Spleen (tissue), 11 donors: Measurements from ENCODE around the gene RBM34. TPM values are rescaled to one million over a fixed set of nuclear protein-coding genes. Genes with fewer than 3 reads are reported as not detected.

Experiments
- DNase-seq: peaks from one replicate; pipeline ENCODE4 v3.0.0-alpha.2; 2020
- H3K27ac ChIP-seq, 8 donors: fragments of 200-600 bp; sonication (generic) in 7 of 8; 1 replicate in 4 of 8; 2 replicates in 4 of 8; pipeline versions ENCODE4 v1.5.0 to v1.8.0; 2016 to 2021; ENCODE audit warnings: inconsistent platforms in 4 of 8, mild to moderate bottlenecking in 4 of 8, moderate library complexity in 1 of 8
- H3K27me3 ChIP-seq, 7 donors: fragments of 200-600 bp; sonication (generic) in 6 of 7; replicated peaks in 1 of 7; 1 replicate in 4 of 7; 2 replicates in 3 of 7; pipeline versions ENCODE4 v1.5.0 to v1.8.0; 2016 to 2021; ENCODE audit warnings: inconsistent platforms in 3 of 7, mild to moderate bottlenecking in 1 of 7
- H3K36me3 ChIP-seq, 6 donors: fragments of 200-600 bp; sonication (generic) in 5 of 6; 1 replicate in 4 of 6; 2 replicates in 2 of 6; pipeline versions ENCODE4 v1.5.0 to v1.8.0; 2016 to 2021; ENCODE audit warnings: inconsistent platforms in 2 of 6
- H3K4me1 ChIP-seq, 6 donors: fragments of 200-600 bp; sonication (generic) in 5 of 6; 1 replicate in 3 of 6; 2 replicates in 3 of 6; pipeline versions ENCODE4 v1.5.0 to v1.8.0; 2016 to 2021; ENCODE audit warnings: inconsistent platforms in 3 of 6
- H3K4me3 ChIP-seq, 8 donors: fragments of 200-600 bp; sonication (generic) in 7 of 8; 1 replicate in 4 of 8; 2 replicates in 4 of 8; pipeline versions ENCODE4 v1.5.0 to v1.8.0; 2016 to 2021; ENCODE audit warnings: inconsistent platforms in 4 of 8, mild to moderate bottlenecking in 4 of 8, moderate library complexity in 2 of 8
- H3K9me3 ChIP-seq, 8 donors: fragments of 200-600 bp; sonication (generic) in 7 of 8; 1 replicate in 4 of 8; 2 replicates in 4 of 8; pipeline versions ENCODE4 v1.5.0 to v1.8.0; 2016 to 2021; ENCODE audit warnings: inconsistent platforms in 4 of 8
- CTCF ChIP-seq, 11 experiments: fragments of 200-600 bp in 7 of 11; fragments of 450-650 bp in 4 of 11; sonication (generic) in 4 of 11; IDR thresholded peaks in 8 of 11; conservative IDR thresholded peaks in 3 of 11; 1 replicate in 7 of 11; 2 replicates in 4 of 11; pipeline versions ENCODE4 v1.4.0 to v1.8.0; 2016 to 2021; ENCODE audit warnings: antibody characterized with exemption in 11 of 11, inconsistent platforms in 4 of 11, mild to moderate bottlenecking in 1 of 11
- POLR2A ChIP-seq, 3 donors: fragments of 450-650 bp; IDR thresholded peaks; one replicate each; pipeline ENCODE4 v1.5.1; 2017; ENCODE audit warnings: antibody characterized with exemption in 3 of 3, mild to moderate bottlenecking in 1 of 3
- POLR2AphosphoS5 ChIP-seq, 3 donors: sonication (generic); formaldehyde crosslinking; IDR thresholded peaks; one replicate each; pipeline ENCODE4 v1.5.1; 2017; ENCODE audit warnings: antibody characterized with exemption in 3 of 3
- WGBS, 5 donors: extraction: QIAGEN DNeasy Blood & Tissue Kit in 3 of 5; methylation state at CpG; one replicate each; pipeline versions ENCODE4 v1.1.5 to v1.1.7; 2013 to 2018; 5-methylcytosine and 5-hydroxymethylcytosine counted together
- intact Hi-C: fragments of 100-400 bp; cut with DNase I; formaldehyde crosslinking; loops from one replicate; pipeline ENCODE4 v1.15.0; 2023; ENCODE audit warnings: low total_unique reads
- polyA plus RNA-seq, 3 donors: library from polyadenylated mRNA; stranded (reverse); fragments of 200-250 nt; gene quantifications; one replicate each; pipeline ENCODE4 v1.2.1, GENCODE V29; 2013
- total RNA-seq, 7 donors: library from RNA; depleted of rRNA in 3 of 7; stranded (reverse); fragments of >200 nt in 3 of 7; fragmentation: NEBNext Ultra II Directional in 4 of 7; extraction: Animal tissue kit (Norgen Biotek cat#: 25700) in 4 of 7; gene quantifications; one replicate each; pipeline versions ENCODE4 v1.1.0 to v1.2.1, GENCODE V29; 2016 to 2021
- donor health status: healthy with polysubstance abuse.
- donor health status: DM: no; HTN: no; CAD: no; lungs with moderate emphysema.
- donor health status: DM: no; HTN: no; CAD: no.
- donor health status: Bipolar disorder and iron deficiency.
- donor health status: healthy.
- donor health status: DM: no; HTN: no; CAD: no.
- donor health status: DM: yes; HTN: yes; CAD: no.

Gene RBM34
- total and polyA plus RNA-seq, 10 donors = 24.7 to 107 (median 55.5) TPM

- Histone ChIP-seq H3K4me1 (peaks cover 0 to 11% (median 0%) of the 10 kb centered on the region in 6 donors), H3K36me3 (peaks cover 0 to 100% (median 79%) of the 10 kb centered on the region in 6 donors), H3K4me3 (no peak overlapping the region), H3K9me3 (no peaks in the 10 kb centered on the region), H3K27ac (no peak overlapping the region), H3K27me3 (no peaks in the 10 kb centered on the region)
- intact Hi-C loops = no loop called here
- WGBS, 5 donors = 89 to 99% (median 90%) methylated on average over 6 of the region's 6 CpGs
- no peak for DNase-seq
- TF ChIP-seq POLR2A (IDR thresholded peaks at IDR 0.05) (no peak), POLR2AphosphoS5 (IDR thresholded peaks at IDR 0.05) (no peak), CTCF (IDR thresholded peaks at IDR 0.05 in 8 of 11, conservative IDR thresholded peaks at IDR 0.05 in 3 of 11) (no peak)
These were observed 15.4 kb downstream of the RBM34 start for GRCh38 chr1:235145639-235146038.

DNA sequence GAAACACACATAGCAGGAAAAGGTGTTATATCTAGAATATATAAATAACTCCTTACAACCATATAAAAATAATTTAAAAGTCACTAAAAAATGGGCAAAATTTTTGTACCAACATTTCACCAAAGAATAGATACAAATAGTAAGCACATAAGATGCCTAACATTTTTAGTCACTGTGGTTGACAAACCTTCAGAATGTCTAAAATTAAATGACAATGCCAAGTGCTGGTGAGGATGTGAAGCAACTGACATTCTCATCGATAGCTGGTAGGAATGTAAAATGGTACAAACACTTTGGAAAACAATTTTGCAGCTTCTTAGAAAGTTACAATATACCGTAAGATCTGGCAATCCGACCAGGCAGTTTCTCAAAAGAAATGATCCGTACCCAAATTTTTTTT, 18.1 kb downstream of the RBM34 start:
- Histone ChIP-seq H3K9me3 (no peaks in the 10 kb centered on the region), H3K27me3 (no peaks in the 10 kb centered on the region), H3K4me3 (no peak overlapping the region), H3K27ac (no peak overlapping the region), H3K36me3 (peaks cover 0 to 100% (median 76%) of the 10 kb centered on the region in 6 donors), H3K4me1 (peaks cover 0 to 9% (median 0%) of the 10 kb centered on the region in 6 donors)
- WGBS, 5 donors = 87 to 98% (median 96%) methylated on average over 4 of the region's 4 CpGs
- intact Hi-C loops = no loop called here
- no peak for TF ChIP-seq POLR2A (IDR thresholded peaks at IDR 0.05)
- TF ChIP-seq CTCF (IDR thresholded peaks at IDR 0.05 in 8 of 11, conservative IDR thresholded peaks at IDR 0.05 in 3 of 11) = no peak
- no peak for TF ChIP-seq POLR2AphosphoS5 (IDR thresholded peaks at IDR 0.05)
- no peak for DNase-seq

DNA sequence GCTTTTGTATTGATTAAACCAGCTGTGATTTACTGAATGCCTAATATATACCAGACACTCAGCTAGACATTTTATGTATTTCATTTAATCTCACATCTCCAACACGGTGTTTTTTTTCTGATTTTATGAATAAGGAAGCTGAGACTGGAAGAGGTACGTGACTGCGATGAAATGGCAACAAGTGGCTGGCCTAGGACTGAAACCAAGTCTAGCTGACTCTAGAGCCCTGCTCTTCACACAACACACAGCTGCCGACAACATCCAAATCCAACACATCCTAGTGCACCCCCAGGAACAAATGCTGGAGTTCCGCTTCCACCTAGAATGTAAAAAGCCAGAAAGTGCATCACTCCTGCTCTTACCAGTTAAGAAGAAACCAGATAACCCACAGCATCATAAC, 21.7 kb downstream of the RBM34 start:
- DNase-seq = no peak
- TF ChIP-seq POLR2A (IDR thresholded peaks at IDR 0.05) = no peak
- TF ChIP-seq POLR2AphosphoS5 (IDR thresholded peaks at IDR 0.05) = no peak
- no peak for TF ChIP-seq CTCF (IDR thresholded peaks at IDR 0.05 in 8 of 11, conservative IDR thresholded peaks at IDR 0.05 in 3 of 11)
- no peaks in the 10 kb centered on the region for H3K27me3 ChIP-seq
- H3K4me3 ChIP-seq = no peak overlapping the region
- 91 to 100% (median 94%) methylated on average over 5 of the region's 5 CpGs for WGBS, 5 donors
- intact Hi-C loops = no loop called here
- no peak overlapping the region for H3K27ac ChIP-seq
- peaks cover 1 to 100% (median 86%) of the 10 kb centered on the region in 6 donors for H3K36me3 ChIP-seq
- no peaks in the 10 kb centered on the region for H3K4me1 ChIP-seq
- no peaks in the 10 kb centered on the region for H3K9me3 ChIP-seq

DNA sequence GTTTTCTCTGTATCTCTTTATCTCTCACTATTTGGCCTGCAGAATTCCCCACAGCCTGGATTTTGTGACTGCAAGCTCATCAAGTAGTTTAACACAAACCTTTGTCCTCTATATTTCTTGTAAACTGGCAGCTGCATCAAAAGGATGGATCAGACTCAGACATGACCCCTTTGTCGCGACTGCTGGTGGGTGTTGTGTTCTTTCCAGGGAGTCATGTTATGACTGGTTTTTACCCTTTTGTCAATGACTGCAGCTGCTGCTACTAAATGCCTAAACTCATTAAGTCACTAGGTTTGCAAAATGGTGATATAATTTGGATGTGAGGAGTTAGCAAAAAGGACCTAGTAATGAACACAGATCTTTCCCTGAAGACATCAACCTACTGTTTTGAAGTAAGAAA, 22.2 kb downstream of the RBM34 start:
- Histone ChIP-seq H3K9me3 (no peaks in the 10 kb centered on the region), H3K36me3 (peaks cover 3 to 100% (median 86%) of the 10 kb centered on the region in 6 donors), H3K4me1 (no peaks in the 10 kb centered on the region), H3K27ac (no peak overlapping the region), H3K4me3 (no peak overlapping the region), H3K27me3 (no peaks in the 10 kb centered on the region)
- WGBS, 5 donors = 74 to 92% (median 81%) methylated on average over 2 of the region's 2 CpGs
- intact Hi-C loops = no loop called here
- no peak for TF ChIP-seq POLR2A (IDR thresholded peaks at IDR 0.05)
- no peak for TF ChIP-seq POLR2AphosphoS5 (IDR thresholded peaks at IDR 0.05)
- TF ChIP-seq CTCF (IDR thresholded peaks at IDR 0.05 in 8 of 11, conservative IDR thresholded peaks at IDR 0.05 in 3 of 11) = no peak
- no peak for DNase-seq
